Peyer's patch (tissue), 4 donors: Measurements from ENCODE around the gene CMTR1.

ENCODE experiments used
- POLR2A ChIP-seq, 2 donors: fragments of 450-650 bp; IDR thresholded peaks; one replicate each; pipeline ENCODE4 v1.5.1; 2017; ENCODE audit warnings: antibody characterized with exemption in 2 of 2, mild to moderate bottlenecking in 2 of 2, moderate library complexity in 2 of 2
- TF ChIP-seq, protein P1 (sequence below), 6 experiments: fragments of 450-650 bp in 4 of 6; fragments of 200-600 bp in 2 of 6; sonication (generic) in 1 of 6; IDR thresholded peaks; one replicate each; pipeline ENCODE4 v1.5.1; 2017 to 2019; ENCODE audit warnings: antibody characterized with exemption in 6 of 6, mild to moderate bottlenecking in 3 of 6, moderate library complexity in 1 of 6

GRCh38 chr6:37531026-37531425 is 98.0 kb downstream of the CMTR1 start:
- TF ChIP-seq, protein P1, sequence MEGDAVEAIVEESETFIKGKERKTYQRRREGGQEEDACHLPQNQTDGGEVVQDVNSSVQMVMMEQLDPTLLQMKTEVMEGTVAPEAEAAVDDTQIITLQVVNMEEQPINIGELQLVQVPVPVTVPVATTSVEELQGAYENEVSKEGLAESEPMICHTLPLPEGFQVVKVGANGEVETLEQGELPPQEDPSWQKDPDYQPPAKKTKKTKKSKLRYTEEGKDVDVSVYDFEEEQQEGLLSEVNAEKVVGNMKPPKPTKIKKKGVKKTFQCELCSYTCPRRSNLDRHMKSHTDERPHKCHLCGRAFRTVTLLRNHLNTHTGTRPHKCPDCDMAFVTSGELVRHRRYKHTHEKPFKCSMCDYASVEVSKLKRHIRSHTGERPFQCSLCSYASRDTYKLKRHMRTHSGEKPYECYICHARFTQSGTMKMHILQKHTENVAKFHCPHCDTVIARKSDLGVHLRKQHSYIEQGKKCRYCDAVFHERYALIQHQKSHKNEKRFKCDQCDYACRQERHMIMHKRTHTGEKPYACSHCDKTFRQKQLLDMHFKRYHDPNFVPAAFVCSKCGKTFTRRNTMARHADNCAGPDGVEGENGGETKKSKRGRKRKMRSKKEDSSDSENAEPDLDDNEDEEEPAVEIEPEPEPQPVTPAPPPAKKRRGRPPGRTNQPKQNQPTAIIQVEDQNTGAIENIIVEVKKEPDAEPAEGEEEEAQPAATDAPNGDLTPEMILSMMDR (IDR thresholded peaks at IDR 0.05): no peak
- no peak for TF ChIP-seq POLR2A (IDR thresholded peaks at IDR 0.05)
